ENCODE data around the gene CNTD1. TPM values are rescaled to one million over a fixed set of nuclear protein-coding genes. Genes with fewer than 3 reads are reported as not detected.

CNTD1 gene
- polyA plus RNA-seq, 3 donors: 0.20 to 1.0 (median 0.54) TPM

DNA sequence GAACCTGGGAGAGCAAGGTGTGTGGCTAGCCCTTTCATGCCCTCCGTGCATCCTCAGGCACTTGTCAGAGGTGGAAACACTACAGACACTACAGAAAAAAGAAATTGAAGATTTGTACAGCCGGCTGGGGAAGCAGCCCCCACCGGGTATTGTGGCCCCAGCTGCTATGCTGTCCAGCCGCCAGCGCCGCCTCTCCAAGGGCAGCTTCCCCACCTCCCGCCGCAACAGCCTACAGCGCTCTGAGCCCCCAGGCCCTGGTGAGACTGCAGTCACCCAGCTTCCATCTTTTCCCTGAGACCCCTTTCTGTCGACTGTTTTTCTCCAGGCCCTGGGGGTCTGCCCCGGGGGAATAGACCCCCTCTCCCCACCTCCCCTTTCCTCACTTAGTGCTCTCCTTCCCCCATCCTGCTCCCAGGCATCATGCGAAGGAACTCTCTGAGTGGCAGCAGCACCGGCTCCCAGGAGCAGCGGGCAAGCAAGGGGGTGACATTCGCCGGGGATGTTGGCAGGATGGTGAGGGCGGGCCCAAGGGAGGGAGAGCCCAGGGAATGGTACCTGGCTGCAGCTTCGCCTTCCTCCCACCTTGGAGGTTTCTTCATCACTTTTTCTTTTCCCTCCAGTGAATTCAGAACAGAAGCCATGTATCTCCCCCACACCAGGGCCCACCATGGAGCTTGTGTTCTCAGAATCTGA is 2.4 kb upstream of the CNTD1 start:
- no peak overlapping the region for H3K27ac ChIP-seq (ENCODE audit: low read depth, low read length)
- 88 to 94% (median 90%) methylated on average over 18 of the region's 18 CpGs for WGBS, 3 donors

DNA sequence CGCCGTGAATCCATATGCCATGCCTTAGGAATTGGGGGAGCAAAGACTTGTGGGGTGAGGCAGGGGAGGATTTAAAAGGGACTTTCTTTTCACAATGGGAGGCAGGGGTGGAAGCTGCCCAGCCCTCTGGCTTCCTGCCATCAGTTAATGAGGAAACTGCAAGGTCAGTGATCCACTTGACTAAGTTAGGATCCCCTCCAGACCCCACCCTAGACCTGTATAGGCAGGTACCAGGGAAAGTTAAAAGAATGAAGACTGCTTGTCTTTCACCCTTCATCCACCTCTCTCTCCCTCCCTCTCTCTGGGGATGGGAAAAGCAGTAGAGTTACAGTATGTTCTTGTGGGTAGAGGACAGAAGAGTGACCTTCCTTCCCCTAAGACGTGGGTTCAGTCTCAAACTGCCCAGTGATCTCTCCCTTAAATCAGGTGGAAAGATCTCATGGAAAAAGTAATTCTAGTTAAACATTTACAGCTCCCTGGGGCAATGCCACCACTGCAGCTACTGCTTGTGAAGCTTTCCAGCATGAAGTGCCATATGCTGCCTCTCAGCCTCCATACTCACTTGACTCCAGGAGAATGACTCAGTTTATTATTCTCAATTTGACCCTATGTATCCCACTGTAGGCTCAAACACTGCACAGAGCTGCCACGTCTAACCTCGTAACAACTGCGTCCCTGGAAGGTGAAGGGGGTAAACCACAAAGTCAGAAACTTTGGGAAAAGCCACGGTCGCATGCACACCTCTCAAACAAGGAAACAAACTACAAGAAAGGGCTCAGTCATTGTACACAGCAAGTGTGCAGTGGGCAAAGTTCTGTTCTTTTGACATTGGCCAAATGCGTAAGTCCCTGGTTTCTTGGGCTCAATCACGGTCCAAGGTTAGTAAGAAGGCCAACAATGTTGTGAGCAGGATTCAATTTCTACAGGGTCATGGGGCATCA is 1.3 kb upstream of the CNTD1 start:
- no peak overlapping the region for H3K27ac ChIP-seq (ENCODE audit: low read depth, low read length)
- 45 to 82% (median 70%) methylated on average over 10 of the region's 10 CpGs for WGBS, 3 donors

DNA sequence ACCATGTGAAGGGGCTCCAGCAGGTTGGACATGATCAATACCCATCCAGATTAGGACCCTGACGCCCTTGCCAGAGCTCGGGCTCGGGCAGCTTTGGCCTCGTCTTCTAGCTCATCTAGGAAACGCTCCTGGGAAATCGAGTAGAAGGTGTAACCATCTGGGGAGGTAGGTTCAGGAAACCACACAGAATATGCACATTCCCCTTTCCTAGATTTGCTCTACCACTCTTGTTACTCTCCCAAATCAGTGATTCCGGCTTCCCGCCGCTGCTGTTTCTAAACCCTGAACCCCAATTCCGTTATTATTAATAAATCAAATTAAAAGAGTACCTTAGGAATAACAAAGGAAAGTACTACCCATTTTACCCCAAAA is 664 bp upstream of the CNTD1 start:
- 7 to 18% (median 18%) methylated on average over 10 of the region's 10 CpGs for WGBS, 3 donors
- H3K27ac ChIP-seq (ENCODE audit: low read depth, low read length): no peak overlapping the region

DNA sequence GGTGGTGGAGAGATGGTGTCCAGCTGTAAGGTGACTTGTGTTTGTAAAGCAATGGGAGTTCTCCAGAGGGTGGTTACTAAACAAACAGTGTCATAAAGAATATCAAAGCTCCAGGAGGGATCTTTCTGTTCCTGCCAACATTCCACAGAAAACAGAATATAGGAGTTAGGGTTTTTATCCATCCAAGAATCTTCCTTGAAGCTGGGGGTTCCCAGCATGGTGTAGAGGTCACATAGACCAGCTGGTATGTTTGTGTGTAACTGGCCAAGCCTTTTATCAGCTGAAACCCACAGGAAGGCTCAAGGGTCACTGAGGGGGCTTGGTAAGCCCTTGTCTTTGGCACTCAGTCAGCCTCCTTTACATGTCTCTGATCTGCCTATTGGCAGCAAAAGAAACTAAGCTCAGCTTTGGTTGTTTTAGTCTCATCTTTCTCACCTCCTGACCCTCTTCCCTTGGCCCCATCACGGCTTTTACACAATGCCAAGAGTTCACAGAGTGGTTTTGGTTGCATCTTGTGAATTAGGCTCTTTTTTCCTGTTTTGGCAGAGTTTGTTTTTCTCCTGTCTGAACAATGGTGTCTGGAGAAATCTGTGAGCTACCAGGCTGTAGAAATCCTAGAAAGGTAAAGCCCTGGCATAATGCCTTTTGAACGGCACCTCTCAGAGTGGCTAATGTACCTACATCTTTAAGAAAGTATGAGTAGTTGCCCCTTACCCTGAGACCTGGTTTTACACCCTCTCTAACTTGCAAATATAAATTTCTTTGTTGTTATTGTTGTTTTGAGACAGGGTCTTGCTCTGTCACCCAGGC is 4.6 kb downstream of the CNTD1 start:
- no peak overlapping the region for H3K27ac ChIP-seq (ENCODE audit: low read depth, low read length)
- WGBS, 3 donors: 56 to 66% (median 58%) methylated on average over 2 of the region's 2 CpGs

DNA sequence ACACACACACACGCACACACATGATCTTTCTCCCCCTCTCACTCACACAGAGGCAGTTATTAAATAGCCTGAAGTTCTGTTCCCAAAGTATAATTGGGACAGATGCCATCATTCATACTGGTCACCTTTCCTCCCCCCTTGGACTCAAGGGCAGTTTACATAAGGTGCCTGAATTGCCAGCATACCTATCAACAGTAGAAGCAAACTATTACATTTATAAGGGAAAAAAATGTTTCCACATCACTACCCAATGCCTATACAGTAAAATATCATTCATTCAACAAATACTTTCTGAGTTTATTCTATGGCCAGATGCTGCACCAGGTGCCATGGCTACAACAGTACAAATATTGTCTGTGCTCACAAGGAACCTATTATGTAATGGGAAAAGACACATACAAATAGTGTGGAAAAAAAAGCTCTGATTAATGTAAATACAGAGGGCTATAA is 6.3 kb downstream of the CNTD1 start:
- H3K27ac ChIP-seq (ENCODE audit: low read depth, low read length): no peak overlapping the region

DNA sequence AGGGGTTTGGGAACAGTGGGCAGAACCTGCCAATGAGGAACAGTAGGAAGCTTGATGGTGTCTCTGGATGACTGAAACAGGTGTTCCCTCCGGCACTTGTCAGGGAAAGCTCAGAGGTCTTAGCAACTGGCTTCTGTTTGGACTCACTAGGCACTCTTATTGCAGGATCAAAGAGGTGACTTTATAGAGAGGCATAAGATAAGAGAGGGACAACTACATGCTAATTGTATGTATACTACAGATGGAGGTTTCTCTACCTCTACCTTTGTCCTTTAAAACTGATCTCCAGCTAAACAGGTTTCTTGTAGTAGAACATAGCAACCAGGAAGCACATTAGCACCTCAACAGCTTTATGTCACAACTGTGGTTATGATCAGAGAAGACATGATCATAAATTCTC is 7.6 kb downstream of the CNTD1 start:
- no peak overlapping the region for H3K27ac ChIP-seq (ENCODE audit: low read depth, low read length)
- WGBS, 3 donors: 48 to 94% (median 93%) methylated on average over 1 of the region's 1 CpG

More for the DNA sequence above, 6.3 kb downstream of the CNTD1 start:
- 19 to 93% (median 84%) methylated on average over 1 of the region's 1 CpG for WGBS, 3 donors

DNA sequence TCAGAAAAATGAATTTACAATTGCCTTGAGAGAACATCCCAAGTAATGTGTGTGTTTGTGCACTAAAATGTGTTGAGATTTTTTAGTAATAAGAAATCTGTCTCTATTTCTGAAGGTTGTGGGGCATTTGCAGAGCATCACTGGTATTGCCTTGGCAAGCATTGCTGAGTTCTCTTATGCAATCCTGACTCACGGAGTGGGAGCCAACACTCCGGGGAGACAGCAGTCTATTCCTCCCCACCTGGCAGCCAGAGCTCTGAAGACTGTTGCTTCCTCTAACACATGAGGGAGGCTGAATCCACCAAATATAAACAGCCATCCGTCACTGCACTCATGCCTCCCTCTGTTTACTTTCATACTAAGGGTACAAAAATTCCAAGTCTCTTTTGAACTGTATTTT is 10.6 kb downstream of the CNTD1 start:
- 17 to 26% (median 25%) methylated on average over 3 of the region's 3 CpGs for WGBS, 3 donors
- H3K27ac ChIP-seq (ENCODE audit: low read depth, low read length): no peak overlapping the region

DNA sequence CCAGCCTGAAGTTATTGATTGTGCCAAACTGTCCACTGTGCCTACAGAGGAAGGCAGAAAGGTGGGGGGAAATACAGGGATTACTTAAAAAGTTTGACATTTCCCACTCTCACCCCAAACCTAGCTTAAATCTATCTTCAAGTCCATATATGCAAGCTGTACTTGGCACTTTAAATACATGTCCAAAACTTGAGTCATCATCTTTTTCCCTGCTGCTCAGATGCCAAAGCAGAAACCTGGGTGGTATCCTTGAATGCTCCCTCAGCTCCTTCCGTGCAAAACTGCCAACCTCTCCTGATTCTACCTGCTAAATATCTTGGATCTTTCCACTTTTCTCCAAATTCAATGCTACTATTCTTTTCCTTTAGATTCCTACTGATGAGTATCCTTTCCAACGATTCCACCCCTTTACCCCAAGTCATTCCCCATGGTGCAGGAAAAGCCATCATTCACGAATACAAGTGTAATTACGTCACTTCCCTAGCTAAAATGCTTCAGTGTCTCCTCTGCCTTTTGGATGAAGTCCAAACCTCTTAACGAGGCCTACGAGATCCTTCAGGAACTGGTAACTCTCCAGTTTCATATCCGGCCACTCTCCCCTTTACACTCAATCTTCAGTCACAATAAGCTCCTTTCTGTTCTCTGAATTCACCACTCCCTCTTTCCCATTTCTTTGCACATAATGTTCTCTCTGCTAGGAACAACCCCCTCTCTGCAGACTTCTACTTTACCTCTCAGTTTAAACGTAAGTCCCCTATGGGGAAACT is 16.2 kb downstream of the CNTD1 start:
- WGBS, 3 donors: 33 to 65% (median 34%) methylated on average over 8 of the region's 8 CpGs
- no peak overlapping the region for H3K27ac ChIP-seq (ENCODE audit: low read depth, low read length)

DNA sequence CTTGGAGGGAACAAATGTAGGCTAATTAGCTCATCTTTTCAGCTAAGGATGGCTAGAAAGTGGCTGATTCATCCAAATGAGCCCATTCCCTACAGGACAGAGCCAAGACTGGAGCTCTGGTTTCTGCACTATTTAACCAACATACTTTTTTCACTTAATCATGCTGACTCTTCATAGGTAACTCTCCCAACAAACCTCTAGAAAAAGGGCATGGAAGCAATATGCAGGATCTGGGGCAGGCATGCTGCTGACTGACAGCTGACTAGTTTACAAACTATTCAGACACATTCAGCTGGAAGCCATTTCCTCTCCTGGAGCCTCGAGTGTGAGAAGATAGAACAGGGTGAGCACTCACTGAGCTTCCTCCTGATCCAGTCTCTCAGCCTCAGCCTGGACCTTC is 19.2 kb downstream of the CNTD1 start:
- no peak overlapping the region for H3K27ac ChIP-seq (ENCODE audit: low read depth, low read length)
- 65 to 79% (median 76%) methylated on average over 1 of the region's 1 CpG for whole genome bisulfite sequencing, 3 donors

DNA sequence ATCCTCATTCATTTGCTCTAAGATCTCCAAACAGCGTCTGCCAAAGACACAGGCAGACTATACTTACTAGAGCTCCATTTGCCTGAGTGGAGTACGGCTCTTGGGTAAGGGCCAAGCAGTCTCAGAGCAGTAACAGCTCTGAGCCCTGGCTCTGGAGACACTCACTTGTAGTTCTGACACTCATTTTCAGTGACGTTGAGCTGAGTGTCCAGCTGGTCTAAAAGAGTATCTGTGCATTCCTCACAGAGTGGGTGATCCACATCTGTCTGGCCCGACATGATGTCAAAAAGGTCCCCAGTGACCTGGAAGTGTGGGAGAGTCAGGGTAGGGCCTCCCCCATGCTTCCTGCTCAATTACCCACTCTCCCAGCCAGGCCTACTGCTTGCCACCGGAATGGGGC is 19.7 kb downstream of the CNTD1 start:
- 80 to 83% (median 82%) methylated on average over 5 of the region's 5 CpGs for WGBS, 3 donors
- H3K27ac ChIP-seq (ENCODE audit: low read depth, low read length): no peak overlapping the region

DNA sequence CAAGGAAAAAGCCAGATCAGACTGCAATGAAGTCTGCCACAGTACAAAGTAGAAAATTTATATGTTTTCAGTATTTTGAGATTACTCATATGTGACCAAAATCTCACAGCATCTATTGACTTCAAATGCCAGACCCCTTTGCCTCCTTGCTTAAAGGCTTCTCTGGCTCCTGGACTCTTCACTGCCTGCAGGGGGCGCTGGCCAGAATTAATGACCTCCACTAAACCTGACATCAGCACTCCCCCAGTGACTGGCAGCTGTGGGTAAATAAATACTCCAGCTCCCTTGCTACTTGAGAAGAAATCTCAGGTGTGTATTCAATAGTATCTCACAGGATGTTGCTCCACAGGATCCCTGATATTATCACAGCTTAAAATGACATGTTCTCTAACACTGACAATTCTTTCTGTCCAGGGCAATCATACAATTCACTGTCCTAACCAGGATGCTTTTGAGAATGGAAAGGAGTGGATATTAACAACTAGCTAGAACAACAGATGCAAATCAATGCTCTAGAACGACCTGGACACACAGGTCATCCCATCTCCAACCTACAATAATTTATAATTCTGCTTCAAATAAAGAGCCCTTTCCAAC is 21.4 kb downstream of the CNTD1 start:
- no peak overlapping the region for H3K27ac ChIP-seq (ENCODE audit: low read depth, low read length)
- 12 to 45% (median 35%) methylated on average over 2 of the region's 2 CpGs for WGBS, 3 donors

DNA sequence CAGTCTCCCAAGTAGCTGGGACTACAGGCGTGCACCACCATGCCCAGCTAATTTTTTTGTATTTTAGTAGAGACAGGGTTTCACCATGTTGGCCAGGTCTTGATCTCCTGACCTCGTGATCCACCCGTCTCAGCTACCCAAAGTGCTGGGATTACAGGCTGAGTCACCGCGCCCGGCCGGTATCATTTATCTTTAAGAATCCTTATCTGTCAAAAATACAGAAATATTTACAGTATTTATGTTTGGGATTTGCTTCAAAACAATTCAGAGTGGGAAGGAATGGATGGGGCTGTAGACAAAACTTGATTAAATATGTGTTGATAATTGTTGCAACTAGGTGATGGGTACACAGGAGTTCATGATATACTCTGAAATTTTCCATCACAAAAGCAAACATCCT is 22.5 kb downstream of the CNTD1 start:
- H3K27ac ChIP-seq (ENCODE audit: low read depth, low read length): no peak overlapping the region
- WGBS, 3 donors: 91 to 95% (median 94%) methylated on average over 7 of the region's 7 CpGs

DNA sequence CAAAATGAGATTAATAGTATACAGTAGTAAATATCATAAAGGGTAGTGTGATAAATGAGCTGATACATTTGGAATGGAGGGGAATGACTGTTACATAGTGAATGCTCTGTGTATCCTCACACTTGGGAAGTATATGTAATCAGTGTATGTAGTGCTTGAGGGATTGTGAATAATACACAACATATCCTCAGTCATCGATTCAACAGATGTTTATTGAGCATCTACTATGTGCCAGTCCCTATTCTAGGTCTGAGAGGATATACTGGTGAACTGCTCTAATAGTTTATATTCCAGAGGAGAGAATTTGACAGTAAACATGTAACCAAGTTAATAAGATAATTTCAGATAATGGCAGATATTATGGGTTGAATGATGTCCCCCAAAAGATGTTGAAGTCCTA is 28.8 kb downstream of the CNTD1 start:
- WGBS, 3 donors: 91 to 94% (median 93%) methylated on average over 1 of the region's 1 CpG
- no peak overlapping the region for H3K27ac ChIP-seq (ENCODE audit: low read depth, low read length)

DNA sequence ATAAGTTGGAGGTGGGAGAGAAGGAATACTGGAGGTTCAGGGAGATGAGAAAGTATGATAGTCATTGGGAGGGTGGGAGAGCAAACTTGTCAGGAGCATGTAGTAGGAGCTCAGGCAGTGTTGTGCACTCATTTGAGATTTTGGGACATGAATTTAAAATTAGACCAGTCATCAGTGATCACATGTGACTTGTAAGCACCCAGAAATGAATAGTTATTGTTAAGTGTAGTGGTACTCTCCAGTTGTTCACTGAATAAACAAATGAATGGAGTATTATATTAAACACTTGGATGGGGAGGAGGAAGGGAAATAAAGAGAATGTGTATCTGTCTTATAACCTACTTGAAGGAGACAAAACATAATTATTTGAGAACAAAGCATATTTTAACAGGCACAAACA is 32.3 kb downstream of the CNTD1 start:
- H3K27ac ChIP-seq (ENCODE audit: low read depth, low read length): no peak overlapping the region

DNA sequence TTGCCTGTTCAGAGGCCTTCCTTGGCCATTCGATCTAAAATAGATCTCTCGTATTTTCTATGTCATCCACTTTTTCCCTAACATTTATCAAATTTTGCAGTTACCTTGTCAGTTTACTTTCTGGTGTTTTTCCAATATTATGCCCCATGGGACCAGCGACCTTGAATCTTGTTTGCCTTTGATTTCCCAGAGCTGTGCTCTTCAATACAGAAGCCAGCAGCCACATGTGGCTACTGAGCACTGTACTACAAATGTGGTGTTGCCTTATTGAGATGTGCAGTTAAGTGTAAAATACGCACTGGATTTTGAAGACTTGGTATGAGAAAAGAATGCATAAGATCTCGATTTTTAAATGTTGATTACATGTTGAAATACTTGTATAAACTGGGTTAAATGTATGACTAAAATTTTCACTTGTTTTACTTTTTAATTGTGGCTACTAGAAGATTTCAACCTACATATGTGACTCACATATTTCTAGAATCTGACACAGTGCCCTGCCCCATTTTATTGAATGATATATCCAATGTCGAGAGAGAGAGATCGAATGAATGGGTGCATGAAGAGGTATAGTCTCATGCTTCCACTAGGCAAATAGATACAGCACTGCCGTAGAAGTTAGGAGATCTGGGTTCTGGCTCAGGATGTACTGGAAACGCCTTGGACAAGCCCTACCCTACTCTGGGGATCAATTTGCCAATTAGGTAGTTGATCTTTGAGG is 33.7 kb downstream of the CNTD1 start:
- H3K27ac ChIP-seq (ENCODE audit: low read depth, low read length): peak overlapping the region; percentile 8
- 19 to 55% (median 52%) methylated on average over 9 of the region's 9 CpGs for WGBS, 3 donors

DNA sequence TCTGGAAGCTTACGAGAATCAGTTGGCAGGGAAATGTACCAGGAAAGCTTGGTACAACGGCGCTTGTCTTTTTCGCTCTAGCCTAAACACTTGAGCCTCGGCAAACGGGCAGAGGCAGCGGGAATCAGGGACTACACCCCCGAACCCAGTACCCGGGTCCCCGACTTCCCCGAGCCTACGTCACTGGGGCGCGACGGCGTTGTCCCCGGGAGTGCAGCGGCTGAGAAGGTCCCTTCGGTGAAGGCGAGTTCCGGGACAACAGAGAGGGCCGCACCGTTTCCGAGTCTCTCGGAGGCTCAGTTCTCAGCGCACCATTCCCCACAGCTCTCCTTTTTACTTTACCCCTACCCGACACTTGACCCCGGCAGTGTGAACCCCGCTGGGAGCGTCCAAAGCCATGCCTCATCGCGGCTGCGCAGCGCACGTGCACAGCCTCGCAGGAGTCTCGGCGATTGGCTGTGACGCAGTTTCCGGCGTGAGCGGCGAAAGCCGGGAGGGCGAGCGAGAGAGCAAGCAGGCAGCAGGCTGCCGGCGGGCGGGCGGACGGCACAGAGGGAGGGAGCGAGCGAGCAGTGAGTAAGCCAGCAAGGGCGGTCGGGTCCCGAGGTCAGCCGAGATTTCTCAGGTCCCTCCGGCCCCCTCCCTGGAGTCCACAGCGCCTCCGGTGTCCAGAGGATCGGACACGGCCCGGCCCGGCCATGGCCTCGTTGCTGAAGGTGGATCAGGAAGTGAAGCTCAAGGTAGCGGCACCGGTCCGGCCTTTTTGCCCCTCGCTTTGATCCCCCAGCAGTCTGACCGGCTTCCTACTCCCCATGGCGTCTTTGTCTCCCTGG is 34.5 kb downstream of the CNTD1 start, which contains the start of gene PSME3:
Gene PSME3, plus strand, starts transcription at position 464 of the 833 bp plus-strand sequence. Its CDS starts 235 bp downstream, at position 699.
- WGBS, 3 donors: 0% methylated on average over 65 to 71 of the region's 71 CpGs
- H3K27ac ChIP-seq (ENCODE audit: low read depth, low read length): peak within 1 kb of the TSS; percentile 8
